MM.1S (cell line): ENCODE measurements around the gene RRAD.

Source experiments
- EZH2 ChIP-seq: fragments of 300-600 bp; sonication (generic); optimal IDR thresholded peaks from 2 replicates; pipeline ENCODE3; 2017; ENCODE audit warnings: low read depth, mild to moderate bottlenecking, antibody characterized with exemption, low read length, mixed read lengths
- EZH2phosphoT487 ChIP-seq: fragments of 300-600 bp; sonication (generic); IDR thresholded peaks from 2 replicates; pipeline ENCODE4 v1.6.1; 2018; ENCODE audit warnings: antibody characterized with exemption, low read length
- TF ChIP-seq, protein P1 (sequence below): fragments of 300-600 bp; sonication (generic); IDR thresholded peaks from 2 replicates; pipeline ENCODE4 v1.5.1; 2016; ENCODE audit warnings: antibody characterized with exemption, low read length, mixed read lengths

GRCh38 chr16:66970775-66971720 is 45.7 kb upstream of the RRAD start:
- TF ChIP-seq EZH2 = no peak
- TF ChIP-seq, protein P1, sequence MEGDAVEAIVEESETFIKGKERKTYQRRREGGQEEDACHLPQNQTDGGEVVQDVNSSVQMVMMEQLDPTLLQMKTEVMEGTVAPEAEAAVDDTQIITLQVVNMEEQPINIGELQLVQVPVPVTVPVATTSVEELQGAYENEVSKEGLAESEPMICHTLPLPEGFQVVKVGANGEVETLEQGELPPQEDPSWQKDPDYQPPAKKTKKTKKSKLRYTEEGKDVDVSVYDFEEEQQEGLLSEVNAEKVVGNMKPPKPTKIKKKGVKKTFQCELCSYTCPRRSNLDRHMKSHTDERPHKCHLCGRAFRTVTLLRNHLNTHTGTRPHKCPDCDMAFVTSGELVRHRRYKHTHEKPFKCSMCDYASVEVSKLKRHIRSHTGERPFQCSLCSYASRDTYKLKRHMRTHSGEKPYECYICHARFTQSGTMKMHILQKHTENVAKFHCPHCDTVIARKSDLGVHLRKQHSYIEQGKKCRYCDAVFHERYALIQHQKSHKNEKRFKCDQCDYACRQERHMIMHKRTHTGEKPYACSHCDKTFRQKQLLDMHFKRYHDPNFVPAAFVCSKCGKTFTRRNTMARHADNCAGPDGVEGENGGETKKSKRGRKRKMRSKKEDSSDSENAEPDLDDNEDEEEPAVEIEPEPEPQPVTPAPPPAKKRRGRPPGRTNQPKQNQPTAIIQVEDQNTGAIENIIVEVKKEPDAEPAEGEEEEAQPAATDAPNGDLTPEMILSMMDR = no peak
- no peak for TF ChIP-seq EZH2phosphoT487
